ENCODE data around the gene TM9SF4. TPM values are rescaled to one million over a fixed set of nuclear protein-coding genes. Genes with fewer than 3 reads are reported as not detected.

TM9SF4 gene
- total and polyA plus RNA-seq, 4 donors: 18.4 to 46.6 (median 38.5) TPM

- no peak overlapping the region for H3K4me3 ChIP-seq
- H3K9ac ChIP-seq (ENCODE audit: insufficient read depth in 1 of 2, low read length in 2 of 2): no peak overlapping the region
- peaks cover 0 to 8% (median 0%) of the 10 kb centered on the region in 5 donors for H3K4me1 ChIP-seq (ENCODE audit: control insufficient read depth in 5 of 5, insufficient read depth in 5 of 5, low read length in 5 of 5)
- TF ChIP-seq, protein P1, sequence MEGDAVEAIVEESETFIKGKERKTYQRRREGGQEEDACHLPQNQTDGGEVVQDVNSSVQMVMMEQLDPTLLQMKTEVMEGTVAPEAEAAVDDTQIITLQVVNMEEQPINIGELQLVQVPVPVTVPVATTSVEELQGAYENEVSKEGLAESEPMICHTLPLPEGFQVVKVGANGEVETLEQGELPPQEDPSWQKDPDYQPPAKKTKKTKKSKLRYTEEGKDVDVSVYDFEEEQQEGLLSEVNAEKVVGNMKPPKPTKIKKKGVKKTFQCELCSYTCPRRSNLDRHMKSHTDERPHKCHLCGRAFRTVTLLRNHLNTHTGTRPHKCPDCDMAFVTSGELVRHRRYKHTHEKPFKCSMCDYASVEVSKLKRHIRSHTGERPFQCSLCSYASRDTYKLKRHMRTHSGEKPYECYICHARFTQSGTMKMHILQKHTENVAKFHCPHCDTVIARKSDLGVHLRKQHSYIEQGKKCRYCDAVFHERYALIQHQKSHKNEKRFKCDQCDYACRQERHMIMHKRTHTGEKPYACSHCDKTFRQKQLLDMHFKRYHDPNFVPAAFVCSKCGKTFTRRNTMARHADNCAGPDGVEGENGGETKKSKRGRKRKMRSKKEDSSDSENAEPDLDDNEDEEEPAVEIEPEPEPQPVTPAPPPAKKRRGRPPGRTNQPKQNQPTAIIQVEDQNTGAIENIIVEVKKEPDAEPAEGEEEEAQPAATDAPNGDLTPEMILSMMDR (IDR thresholded peaks at IDR 0.05; ENCODE audit: control extremely low read depth, extremely low read depth): no peak
- no peak overlapping the region for H3K27ac ChIP-seq (ENCODE audit: low read depth in 1 of 2, low read length in 1 of 2)
- DNase-seq: no peak
- WGBS, 2 donors: 85 to 90% methylated on average over 17 of the region's 17 CpGs
- no peaks in the 10 kb centered on the region for H3K9me3 ChIP-seq (ENCODE audit: control insufficient read depth in 4 of 4, insufficient read depth in 3 of 4, low read length in 3 of 4)
- peaks cover 0 to 5% (median 3%) of the 10 kb centered on the region in 3 donors for H3K27me3 ChIP-seq (ENCODE audit: control insufficient read depth in 3 of 3, insufficient read depth in 3 of 3, low read length in 2 of 3)
- H3K36me3 ChIP-seq (ENCODE audit: control insufficient read depth in 4 of 4, insufficient read depth in 4 of 4, low read length in 4 of 4): peaks cover 0 to 3% (median 0%) of the 10 kb centered on the region in 4 donors
- ATAC-seq (ENCODE audit: insufficient read depth, low FRiP score): no peak
Measured at GRCh38 chr20:32071395-32072167, 37.9 kb upstream of the TM9SF4 start.

- Histone ChIP-seq H3K27me3 (ENCODE audit: control insufficient read depth in 3 of 3, insufficient read depth in 3 of 3, low read length in 2 of 3) (peaks cover 0 to 3% (median under 1%) of the 10 kb centered on the region in 3 donors), H3K9me3 (ENCODE audit: control insufficient read depth in 4 of 4, insufficient read depth in 3 of 4, low read length in 3 of 4) (no peaks in the 10 kb centered on the region), H3K4me1 (ENCODE audit: control insufficient read depth in 5 of 5, insufficient read depth in 5 of 5, low read length in 5 of 5) (peaks cover 0 to 9% (median 0%) of the 10 kb centered on the region in 5 donors), H3K9ac (ENCODE audit: insufficient read depth in 1 of 2, low read length in 2 of 2) (no peak overlapping the region), H3K27ac (ENCODE audit: low read depth in 1 of 2, low read length in 1 of 2) (no peak overlapping the region), H3K36me3 (ENCODE audit: control insufficient read depth in 4 of 4, insufficient read depth in 4 of 4, low read length in 4 of 4) (peaks cover 0 to 3% (median 0%) of the 10 kb centered on the region in 4 donors), H3K4me3 (no peak overlapping the region)
- DNase-seq (no peak), ATAC-seq (ENCODE audit: insufficient read depth, low FRiP score) (no peak)
- TF ChIP-seq, protein P1 (IDR thresholded peaks at IDR 0.05; ENCODE audit: control extremely low read depth, extremely low read depth): no peak
- 84 to 85% methylated on average over 6 of the region's 6 CpGs for WGBS, 2 donors
Measured at GRCh38 chr20:32072168-32072750, 37.3 kb upstream of the TM9SF4 start.

DNA sequence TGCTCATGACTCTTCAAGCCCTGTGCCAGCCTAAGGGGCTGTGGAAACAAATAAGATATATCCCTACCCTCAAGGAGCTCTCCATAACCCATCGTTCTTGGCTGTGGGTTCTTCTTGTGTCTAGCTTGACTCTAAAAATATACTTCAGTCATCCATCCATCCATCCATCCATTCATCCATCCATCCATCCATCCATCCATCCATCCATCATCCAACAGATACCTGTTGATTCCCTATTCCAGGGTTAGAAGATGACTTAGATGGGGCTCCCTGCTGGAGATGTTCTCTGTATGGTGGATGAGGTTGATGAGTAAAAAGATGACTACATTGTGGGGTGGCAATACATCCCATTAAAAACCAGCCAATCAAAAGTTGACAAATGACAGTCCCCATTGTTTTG lies 34.0 kb upstream of the TM9SF4 start:
- Histone ChIP-seq H3K9me3 (ENCODE audit: control insufficient read depth in 4 of 4, insufficient read depth in 3 of 4, low read length in 3 of 4) (no peaks in the 10 kb centered on the region), H3K27ac (ENCODE audit: low read depth in 1 of 2, low read length in 1 of 2) (no peak overlapping the region), H3K4me3 (no peak overlapping the region), H3K4me1 (ENCODE audit: control insufficient read depth in 5 of 5, insufficient read depth in 5 of 5, low read length in 5 of 5) (peaks cover 0 to 5% (median 0%) of the 10 kb centered on the region in 5 donors), H3K9ac (ENCODE audit: insufficient read depth in 1 of 2, low read length in 2 of 2) (no peak overlapping the region), H3K27me3 (ENCODE audit: control insufficient read depth in 3 of 3, insufficient read depth in 3 of 3, low read length in 2 of 3) (peaks cover 0 to 3% (median 0%) of the 10 kb centered on the region in 3 donors), H3K36me3 (ENCODE audit: control insufficient read depth in 4 of 4, insufficient read depth in 4 of 4, low read length in 4 of 4) (peaks cover 0 to 3% (median 0%) of the 10 kb centered on the region in 4 donors)
- DNase-seq: no peak
- WGBS, 2 donors: 88 to 100% methylated on average over 1 of the region's 1 CpG
- TF ChIP-seq, protein P1 (IDR thresholded peaks at IDR 0.05; ENCODE audit: control extremely low read depth, extremely low read depth): no peak
- ATAC-seq (ENCODE audit: insufficient read depth, low FRiP score): no peak
